ENCODE measurements around the gene RNFT2. TPM values are rescaled to one million over a fixed set of nuclear protein-coding genes. Genes with fewer than 3 reads are reported as not detected.
"Not testable (repeated sequence)": the region's sequence is repeated elsewhere in the genome, so short reads cannot be mapped to it uniquely, and the experiment has no call there.

The RNFT2 gene
- total RNA-seq, 1 donor from 2014 or later = 8.7 TPM

DNA sequence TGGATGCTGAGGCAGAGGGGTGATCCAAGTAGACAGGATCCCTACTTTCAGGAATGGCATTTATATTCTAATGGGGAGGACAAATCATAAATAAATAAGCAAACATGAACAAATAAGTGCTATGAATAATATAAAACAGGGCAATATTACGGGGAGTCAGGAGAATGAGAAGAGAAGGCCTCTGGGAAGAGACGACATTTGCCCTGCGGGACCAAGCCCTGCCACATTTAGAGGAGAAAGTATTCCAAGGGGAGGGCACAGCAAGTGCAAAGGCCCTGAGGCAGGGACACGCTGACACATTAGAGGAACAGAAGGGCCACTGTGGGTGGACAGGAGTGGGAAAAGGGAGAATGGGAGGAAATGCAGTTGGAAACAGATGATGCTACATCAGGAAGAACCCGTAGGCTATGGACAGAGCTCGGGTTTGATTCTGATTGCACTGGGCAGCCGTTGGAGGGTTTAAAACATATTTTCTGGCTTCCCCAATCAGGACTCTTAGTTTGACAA is 1.3 kb downstream of the RNFT2 start:
- H3K27ac Mint-ChIP-seq = peak overlapping the region; percentile 7
- H3K36me3 Mint-ChIP-seq (ENCODE audit: low read depth) = peaks cover 20% of the 10 kb centered on the region
- TF ChIP-seq, protein P1, sequence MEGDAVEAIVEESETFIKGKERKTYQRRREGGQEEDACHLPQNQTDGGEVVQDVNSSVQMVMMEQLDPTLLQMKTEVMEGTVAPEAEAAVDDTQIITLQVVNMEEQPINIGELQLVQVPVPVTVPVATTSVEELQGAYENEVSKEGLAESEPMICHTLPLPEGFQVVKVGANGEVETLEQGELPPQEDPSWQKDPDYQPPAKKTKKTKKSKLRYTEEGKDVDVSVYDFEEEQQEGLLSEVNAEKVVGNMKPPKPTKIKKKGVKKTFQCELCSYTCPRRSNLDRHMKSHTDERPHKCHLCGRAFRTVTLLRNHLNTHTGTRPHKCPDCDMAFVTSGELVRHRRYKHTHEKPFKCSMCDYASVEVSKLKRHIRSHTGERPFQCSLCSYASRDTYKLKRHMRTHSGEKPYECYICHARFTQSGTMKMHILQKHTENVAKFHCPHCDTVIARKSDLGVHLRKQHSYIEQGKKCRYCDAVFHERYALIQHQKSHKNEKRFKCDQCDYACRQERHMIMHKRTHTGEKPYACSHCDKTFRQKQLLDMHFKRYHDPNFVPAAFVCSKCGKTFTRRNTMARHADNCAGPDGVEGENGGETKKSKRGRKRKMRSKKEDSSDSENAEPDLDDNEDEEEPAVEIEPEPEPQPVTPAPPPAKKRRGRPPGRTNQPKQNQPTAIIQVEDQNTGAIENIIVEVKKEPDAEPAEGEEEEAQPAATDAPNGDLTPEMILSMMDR (IDR thresholded peaks at IDR 0.05) = no peak
- CTCF ChIA-PET = no interaction called here
- DNase-seq (no peak), ATAC-seq (ENCODE audit: low read depth) (no peak)
- H3K9me3 Mint-ChIP-seq = no peaks in the 10 kb centered on the region
- peaks cover 30% of the 10 kb centered on the region for H3K4me1 Mint-ChIP-seq
- intact Hi-C loops (cut with micrococcal nuclease) = loop anchor here (5.0 kb wide), 2 partner anchors 63 to 448 kb away; no protein-coding TSS in a partner anchor
- H3K27me3 Mint-ChIP-seq = no peaks in the 10 kb centered on the region
- POLR2A ChIA-PET = no interaction called here
- peak overlapping the region; percentile 5 for H3K4me3 Mint-ChIP-seq

DNA sequence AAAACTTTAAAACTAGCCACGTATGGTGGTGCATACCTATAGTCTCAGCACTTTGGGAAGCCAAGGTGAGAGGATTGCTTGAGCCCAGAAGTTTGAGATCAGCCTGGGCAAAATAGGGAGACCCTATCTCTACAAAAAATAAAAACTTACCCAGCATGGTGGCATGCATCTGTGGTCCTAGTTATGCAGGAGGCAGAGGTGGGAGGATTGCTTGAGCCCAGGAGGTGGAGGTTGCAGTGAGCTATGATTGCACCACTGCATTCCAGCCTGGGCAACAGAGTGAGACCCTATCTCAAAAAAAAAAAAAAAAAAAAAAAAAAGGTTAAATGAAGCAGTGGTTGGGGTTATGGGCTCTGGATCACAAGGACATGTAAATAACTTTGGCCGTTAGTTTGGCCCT is 4.7 kb downstream of the RNFT2 start:
- H3K9me3 Mint-ChIP-seq; POLR2A ChIA-PET; ATAC-seq (ENCODE audit: low read depth); H3K27me3 Mint-ChIP-seq; DNase-seq; CTCF ChIA-PET; intact Hi-C loops (cut with micrococcal nuclease); H3K36me3 Mint-ChIP-seq (ENCODE audit: low read depth); H3K4me3 Mint-ChIP-seq; H3K27ac Mint-ChIP-seq: not testable (repeated sequence)
- peaks cover 11% of the 10 kb centered on the region for H3K4me1 Mint-ChIP-seq

DNA sequence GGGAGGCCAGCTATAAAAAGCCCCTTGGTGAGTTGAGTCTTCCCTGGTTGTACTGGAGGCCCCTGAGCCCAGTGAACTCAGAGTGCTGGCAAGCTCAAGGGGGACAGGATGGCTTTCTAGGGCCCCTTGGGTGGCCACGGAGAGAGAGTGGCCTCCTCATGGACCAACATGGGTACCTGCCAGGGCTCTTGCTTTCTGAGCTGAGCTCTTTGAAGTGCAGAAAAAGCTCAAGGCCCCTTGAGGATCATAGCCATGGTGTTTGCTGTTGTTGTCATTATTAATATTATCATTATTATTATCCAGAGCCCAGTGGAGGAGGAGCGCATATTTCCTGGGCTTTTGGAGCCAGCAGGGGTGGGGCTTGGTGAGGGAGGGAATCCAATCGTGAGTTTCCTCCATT is 6.7 kb downstream of the RNFT2 start:
- TF ChIP-seq, protein P1 (IDR thresholded peaks at IDR 0.05) = no peak
- H3K36me3 Mint-ChIP-seq (ENCODE audit: low read depth) = peaks cover 6% of the 10 kb centered on the region
- no peak for ATAC-seq (ENCODE audit: low read depth)
- DNase-seq = no peak
- H3K4me3 Mint-ChIP-seq = no peak overlapping the region
- H3K27me3 Mint-ChIP-seq = no peaks in the 10 kb centered on the region
- ChIA-PET POLR2A (no interaction called here), CTCF (no interaction called here)
- no peaks in the 10 kb centered on the region for H3K4me1 Mint-ChIP-seq
- intact Hi-C loops (cut with micrococcal nuclease) = no loop called here
- no peak overlapping the region for H3K27ac Mint-ChIP-seq
- no peaks in the 10 kb centered on the region for H3K9me3 Mint-ChIP-seq

DNA sequence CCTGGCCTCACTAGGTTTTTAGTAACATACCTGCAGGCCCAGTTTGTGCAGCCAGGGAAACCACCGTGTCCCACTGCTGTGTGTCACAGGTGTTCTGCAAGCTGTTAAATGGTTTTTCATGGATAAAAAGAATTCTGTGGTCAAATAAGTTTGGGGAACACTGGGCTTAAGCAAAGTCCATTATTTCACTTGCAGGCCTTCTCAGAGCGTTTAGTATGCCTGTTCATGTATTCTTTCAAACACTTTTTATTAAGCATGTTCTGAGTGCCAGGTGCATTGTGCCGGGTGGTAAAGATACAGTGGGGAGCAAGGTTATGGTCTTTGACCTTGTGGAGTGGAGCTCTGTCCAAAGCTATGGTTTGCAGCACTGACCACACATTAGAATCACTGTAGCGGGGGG is 7.4 kb downstream of the RNFT2 start:
- CTCF ChIA-PET = no interaction called here
- TF ChIP-seq, protein P1 (IDR thresholded peaks at IDR 0.05) = no peak
- Mint-ChIP-seq H3K4me3 (no peak overlapping the region), H3K36me3 (ENCODE audit: low read depth) (peaks cover 6% of the 10 kb centered on the region), H3K27ac (no peak overlapping the region), H3K9me3 (no peaks in the 10 kb centered on the region), H3K27me3 (no peaks in the 10 kb centered on the region), H3K4me1 (no peaks in the 10 kb centered on the region)
- ATAC-seq (ENCODE audit: low read depth) (no peak), DNase-seq (no peak)
- intact Hi-C loops (cut with micrococcal nuclease) = no loop called here
- POLR2A ChIA-PET = no interaction called here

DNA sequence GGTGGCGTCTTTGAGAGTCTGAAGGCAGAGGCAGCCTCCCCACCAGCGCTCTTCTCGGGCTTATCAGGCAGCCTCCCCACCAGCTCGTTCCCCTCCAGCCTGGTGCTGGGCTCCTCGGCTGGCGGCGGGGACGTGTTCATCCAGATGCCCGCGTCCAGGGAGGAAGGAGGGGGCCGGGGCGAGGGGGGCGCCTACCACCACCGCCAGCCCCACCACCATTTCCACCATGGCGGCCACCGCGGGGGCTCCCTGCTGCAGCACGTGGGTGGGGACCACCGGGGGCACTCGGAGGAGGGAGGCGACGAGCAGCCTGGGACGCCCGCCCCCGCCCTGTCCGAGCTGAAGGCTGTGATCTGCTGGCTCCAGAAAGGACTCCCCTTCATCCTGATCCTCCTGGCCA is 11.8 kb downstream of the RNFT2 start:
- Mint-ChIP-seq H3K4me3 (no peak overlapping the region), H3K4me1 (no peaks in the 10 kb centered on the region), H3K27me3 (no peaks in the 10 kb centered on the region), H3K36me3 (ENCODE audit: low read depth) (peaks cover 18% of the 10 kb centered on the region), H3K9me3 (no peaks in the 10 kb centered on the region), H3K27ac (no peak overlapping the region)
- intact Hi-C loops (cut with micrococcal nuclease) = no loop called here
- TF ChIP-seq, protein P1 (IDR thresholded peaks at IDR 0.05) = no peak
- DNase-seq (no peak), ATAC-seq (ENCODE audit: low read depth) (no peak)
- POLR2A ChIA-PET = no interaction called here
- CTCF ChIA-PET = no interaction called here

DNA sequence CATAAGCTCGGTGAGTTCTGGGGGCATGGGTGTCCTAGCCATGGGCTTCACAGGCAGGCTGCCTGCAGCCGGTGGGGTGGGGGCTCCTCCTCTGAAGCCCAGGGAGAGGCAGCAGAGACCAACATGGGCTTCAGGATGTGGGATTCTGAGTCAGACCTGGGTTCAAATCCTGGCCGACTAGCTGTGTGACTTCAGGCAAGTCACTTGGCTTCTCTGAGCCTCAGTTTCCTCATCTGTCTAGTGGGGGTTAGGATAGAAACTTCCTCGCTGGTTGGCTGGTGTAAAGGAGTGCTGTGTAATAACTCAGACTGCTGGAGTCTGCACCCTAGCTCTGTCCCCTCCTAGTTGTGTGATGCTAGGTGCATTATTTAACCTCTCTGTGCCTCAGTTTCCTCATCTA is 12.2 kb downstream of the RNFT2 start:
- Mint-ChIP-seq H3K27me3 (no peaks in the 10 kb centered on the region), H3K4me3 (no peak overlapping the region), H3K4me1 (no peaks in the 10 kb centered on the region), H3K27ac (no peak overlapping the region), H3K36me3 (ENCODE audit: low read depth) (peaks cover 21% of the 10 kb centered on the region), H3K9me3 (no peaks in the 10 kb centered on the region)
- DNase-seq = no peak
- CTCF ChIA-PET = no interaction called here
- TF ChIP-seq, protein P1 (IDR thresholded peaks at IDR 0.05) = no peak
- no peak for ATAC-seq (ENCODE audit: low read depth)
- POLR2A ChIA-PET = no interaction called here
- intact Hi-C loops (cut with micrococcal nuclease) = no loop called here

DNA sequence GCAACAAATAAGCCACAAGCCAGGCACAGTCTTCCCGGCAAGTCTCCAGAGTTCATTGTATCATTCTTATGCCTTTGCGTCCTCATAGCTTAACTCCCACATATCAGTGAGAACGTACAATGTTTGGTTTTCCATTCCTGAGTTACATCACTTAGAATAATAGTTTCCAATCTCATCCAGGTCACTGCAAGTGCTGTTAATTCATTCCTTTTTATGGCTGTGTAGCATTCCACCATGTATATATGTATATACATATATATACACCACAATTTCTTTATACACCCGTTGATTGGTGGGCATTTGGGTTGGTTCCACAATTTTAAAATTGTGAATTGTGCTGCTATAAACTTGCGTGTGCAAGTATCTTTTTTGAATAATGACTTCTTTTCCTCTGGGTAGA is 16.0 kb downstream of the RNFT2 start:
- H3K4me3 Mint-ChIP-seq; DNase-seq; H3K4me1 Mint-ChIP-seq; POLR2A ChIA-PET; H3K27ac Mint-ChIP-seq; H3K27me3 Mint-ChIP-seq; H3K9me3 Mint-ChIP-seq; CTCF ChIA-PET; ATAC-seq (ENCODE audit: low read depth); intact Hi-C loops (cut with micrococcal nuclease): not testable (repeated sequence)
- H3K36me3 Mint-ChIP-seq (ENCODE audit: low read depth) = peaks cover 22% of the 10 kb centered on the region

DNA sequence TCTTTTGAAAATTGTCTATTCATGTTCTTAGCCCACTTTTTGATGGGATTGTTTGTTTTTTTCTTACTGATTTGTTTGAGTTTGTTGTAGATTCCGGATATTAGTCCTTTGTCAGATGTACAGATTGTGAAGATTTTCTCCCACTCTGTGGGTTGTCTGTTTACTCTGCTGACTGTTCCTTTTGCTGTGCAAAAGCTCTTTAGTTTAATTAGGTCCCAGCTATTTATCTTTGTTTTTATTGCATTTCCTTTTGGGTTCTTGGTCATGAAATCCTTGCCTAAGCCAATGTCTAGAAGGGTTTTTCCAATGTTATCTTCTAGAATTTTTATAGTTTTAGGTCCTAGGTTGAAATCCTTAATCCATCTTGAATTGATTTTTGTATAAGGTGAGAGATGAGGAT is 16.7 kb downstream of the RNFT2 start:
- peaks cover 25% of the 10 kb centered on the region for H3K36me3 Mint-ChIP-seq (ENCODE audit: low read depth)
- ATAC-seq (ENCODE audit: low read depth); H3K4me3 Mint-ChIP-seq; H3K27ac Mint-ChIP-seq; H3K9me3 Mint-ChIP-seq; H3K27me3 Mint-ChIP-seq; POLR2A ChIA-PET; H3K4me1 Mint-ChIP-seq; CTCF ChIA-PET; DNase-seq: not testable (repeated sequence)
- intact Hi-C loops (cut with micrococcal nuclease) = loop anchor here (5.0 kb wide), 1 partner anchor 128 kb away; the partner anchor contains the start of gene HRK
